Measurements from ENCODE around the gene NUAK1.

DNA sequence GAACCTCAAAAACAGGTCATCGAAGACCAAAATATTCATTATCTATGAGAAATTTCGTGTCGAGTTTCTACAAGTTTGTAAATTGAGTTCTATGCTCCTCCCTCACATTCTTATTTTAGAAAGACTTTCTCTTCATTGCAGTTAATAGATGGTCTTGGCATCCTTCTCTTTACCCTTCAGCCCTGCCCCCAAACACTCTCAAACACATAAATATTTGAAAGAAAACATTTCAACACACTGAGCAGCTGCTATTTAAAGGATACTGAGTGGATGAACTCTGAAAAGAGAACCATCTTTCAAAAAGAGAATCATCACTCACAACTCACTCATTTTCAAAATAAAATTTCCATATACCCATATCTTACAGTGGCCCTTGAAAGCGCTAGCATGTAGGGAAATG is 67.1 kb downstream of the NUAK1 start:
- TF ChIP-seq, protein P1, sequence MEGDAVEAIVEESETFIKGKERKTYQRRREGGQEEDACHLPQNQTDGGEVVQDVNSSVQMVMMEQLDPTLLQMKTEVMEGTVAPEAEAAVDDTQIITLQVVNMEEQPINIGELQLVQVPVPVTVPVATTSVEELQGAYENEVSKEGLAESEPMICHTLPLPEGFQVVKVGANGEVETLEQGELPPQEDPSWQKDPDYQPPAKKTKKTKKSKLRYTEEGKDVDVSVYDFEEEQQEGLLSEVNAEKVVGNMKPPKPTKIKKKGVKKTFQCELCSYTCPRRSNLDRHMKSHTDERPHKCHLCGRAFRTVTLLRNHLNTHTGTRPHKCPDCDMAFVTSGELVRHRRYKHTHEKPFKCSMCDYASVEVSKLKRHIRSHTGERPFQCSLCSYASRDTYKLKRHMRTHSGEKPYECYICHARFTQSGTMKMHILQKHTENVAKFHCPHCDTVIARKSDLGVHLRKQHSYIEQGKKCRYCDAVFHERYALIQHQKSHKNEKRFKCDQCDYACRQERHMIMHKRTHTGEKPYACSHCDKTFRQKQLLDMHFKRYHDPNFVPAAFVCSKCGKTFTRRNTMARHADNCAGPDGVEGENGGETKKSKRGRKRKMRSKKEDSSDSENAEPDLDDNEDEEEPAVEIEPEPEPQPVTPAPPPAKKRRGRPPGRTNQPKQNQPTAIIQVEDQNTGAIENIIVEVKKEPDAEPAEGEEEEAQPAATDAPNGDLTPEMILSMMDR (IDR thresholded peaks at IDR 0.05), result no peak
- TF ChIP-seq POLR2A (IDR thresholded peaks at IDR 0.05), result no peak
